Measurements from ENCODE around the gene IL22RA2. TPM values are rescaled to one million over a fixed set of nuclear protein-coding genes. Genes with fewer than 3 reads are reported as not detected.

The IL22RA2 gene
- total RNA-seq, 4 donors from 2014 or later, result not detected

GRCh38 chr6:137160763-137161162 lies 12.7 kb downstream of the IL22RA2 start:
- Histone ChIP-seq H3K27me3 (no peaks in the 10 kb centered on the region), H3K36me3 (no peaks in the 10 kb centered on the region), H3K4me3 (no peak overlapping the region), H3K9me3 (no peaks in the 10 kb centered on the region), H3K27ac (no peak overlapping the region), H3K4me1 (no peaks in the 10 kb centered on the region)
- WGBS, 2 donors, result 75 to 81% methylated on average over 3 of the region's 3 CpGs
- DNase-seq (ENCODE audit: low spot score in 2 of 2), result no peak
- no peak for TF ChIP-seq CTCF (IDR thresholded peaks at IDR 0.05)
- TF ChIP-seq EP300 (IDR thresholded peaks at IDR 0.05), result no peak
- no peak for TF ChIP-seq POLR2A (IDR thresholded peaks at IDR 0.05)

GRCh38 chr6:137159912-137160311 lies 13.5 kb downstream of the IL22RA2 start:
- H3K36me3 ChIP-seq, result no peaks in the 10 kb centered on the region
- no peaks in the 10 kb centered on the region for H3K9me3 ChIP-seq
- H3K4me1 ChIP-seq, result no peaks in the 10 kb centered on the region
- DNase-seq (ENCODE audit: low spot score in 2 of 2), result no peak
- no peak for TF ChIP-seq CTCF (IDR thresholded peaks at IDR 0.05)
- no peak for TF ChIP-seq POLR2A (IDR thresholded peaks at IDR 0.05)
- H3K27me3 ChIP-seq, result no peaks in the 10 kb centered on the region
- H3K4me3 ChIP-seq, result no peak overlapping the region
- no peak overlapping the region for H3K27ac ChIP-seq

GRCh38 chr6:137157601-137158000 lies 15.8 kb downstream of the IL22RA2 start:
- Histone ChIP-seq H3K4me3 (no peak overlapping the region), H3K9me3 (no peaks in the 10 kb centered on the region), H3K27me3 (no peaks in the 10 kb centered on the region), H3K36me3 (no peaks in the 10 kb centered on the region), H3K27ac (no peak overlapping the region), H3K4me1 (no peaks in the 10 kb centered on the region)
- 34 to 51% methylated on average over 4 of the region's 4 CpGs for WGBS, 2 donors
- DNase-seq (ENCODE audit: low spot score in 2 of 2), result no peak
- no peak for TF ChIP-seq POLR2A (IDR thresholded peaks at IDR 0.05)
- TF ChIP-seq CTCF (IDR thresholded peaks at IDR 0.05), result no peak
- no peak for TF ChIP-seq EP300 (IDR thresholded peaks at IDR 0.05)

- no peak overlapping the region for H3K4me3 ChIP-seq
- no peak for DNase-seq (ENCODE audit: low spot score in 2 of 2)
- H3K9me3 ChIP-seq, result no peaks in the 10 kb centered on the region
- no peaks in the 10 kb centered on the region for H3K36me3 ChIP-seq
- no peaks in the 10 kb centered on the region for H3K4me1 ChIP-seq
- TF ChIP-seq POLR2A (IDR thresholded peaks at IDR 0.05) (no peak), EP300 (IDR thresholded peaks at IDR 0.05) (no peak), CTCF (IDR thresholded peaks at IDR 0.05) (no peak)
- no peak overlapping the region for H3K27ac ChIP-seq
- H3K27me3 ChIP-seq, result no peaks in the 10 kb centered on the region
- WGBS, 2 donors, result 71 to 79% methylated on average over 1 of the region's 1 CpG
Observed at GRCh38 chr6:137156650-137157049, 16.8 kb downstream of the IL22RA2 start.

- no peaks in the 10 kb centered on the region for H3K27me3 ChIP-seq
- no peak overlapping the region for H3K27ac ChIP-seq
- H3K9me3 ChIP-seq, result no peaks in the 10 kb centered on the region
- H3K36me3 ChIP-seq, result no peaks in the 10 kb centered on the region
- DNase-seq (ENCODE audit: low spot score in 2 of 2), result no peak
- H3K4me3 ChIP-seq, result no peak overlapping the region
- H3K4me1 ChIP-seq, result no peaks in the 10 kb centered on the region
- 86 to 88% methylated on average over 2 of the region's 2 CpGs for WGBS, 2 donors
- TF ChIP-seq CTCF (IDR thresholded peaks at IDR 0.05), result no peak
- no peak for TF ChIP-seq EP300 (IDR thresholded peaks at IDR 0.05)
- no peak for TF ChIP-seq POLR2A (IDR thresholded peaks at IDR 0.05)
Observed at GRCh38 chr6:137155830-137156229, 17.6 kb downstream of the IL22RA2 start.

All from tibial nerve (tissue), 4 donors.